ENCODE measurements around the gene STPG2.

STPG2 gene

GRCh38 chr4:98092833-98093439 lies 50.3 kb downstream of the STPG2 start:
- DNase-seq: no peak

- DNase-seq: no peak
These were observed 61.3 kb downstream of the STPG2 start for GRCh38 chr4:98081936-98082335.

GRCh38 chr4:98068495-98068894 lies 74.8 kb downstream of the STPG2 start:
- no peak for DNase-seq

DNA sequence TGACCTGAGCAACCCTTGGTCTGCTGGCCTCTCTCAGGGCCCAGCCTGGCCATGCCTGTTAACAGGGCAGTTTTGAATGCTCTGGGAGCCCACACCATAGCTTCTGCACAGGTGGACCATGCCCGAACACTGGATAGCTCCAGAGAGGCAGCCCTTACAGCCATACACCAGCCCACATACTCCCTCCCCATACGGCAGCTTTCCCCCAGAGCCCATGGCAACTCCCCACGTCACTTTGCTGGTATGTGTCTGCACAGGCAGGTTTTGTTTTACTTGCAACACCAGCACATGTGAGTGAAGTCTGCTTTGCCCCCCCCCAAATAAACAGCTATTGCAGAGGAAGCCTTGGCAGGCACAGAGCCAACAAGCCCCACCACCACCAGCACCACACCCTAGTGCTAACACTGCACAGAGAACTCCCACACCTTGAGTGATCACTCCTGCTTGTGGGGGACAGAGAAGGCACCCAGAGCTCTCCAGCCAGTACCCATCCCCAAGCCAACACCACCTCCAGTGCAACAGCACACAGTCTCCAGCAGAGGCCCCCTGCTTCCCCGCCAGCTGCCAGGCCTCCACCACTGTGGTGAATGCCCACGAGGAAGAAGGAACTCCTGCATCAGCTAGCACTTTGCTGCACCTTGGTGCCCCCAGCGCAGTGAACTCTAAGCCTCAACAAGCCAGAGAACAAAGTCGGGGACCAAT lies 87.3 kb downstream of the STPG2 start:
- DNase-seq: no peak

GRCh38 chr4:98046665-98047064 lies 96.6 kb downstream of the STPG2 start:
- no peak for DNase-seq

- DNase-seq: no peak
These were observed 113.2 kb downstream of the STPG2 start for GRCh38 chr4:98030059-98030458.

GRCh38 chr4:98027827-98028226 lies 115.4 kb downstream of the STPG2 start:
- no peak for DNase-seq

DNA sequence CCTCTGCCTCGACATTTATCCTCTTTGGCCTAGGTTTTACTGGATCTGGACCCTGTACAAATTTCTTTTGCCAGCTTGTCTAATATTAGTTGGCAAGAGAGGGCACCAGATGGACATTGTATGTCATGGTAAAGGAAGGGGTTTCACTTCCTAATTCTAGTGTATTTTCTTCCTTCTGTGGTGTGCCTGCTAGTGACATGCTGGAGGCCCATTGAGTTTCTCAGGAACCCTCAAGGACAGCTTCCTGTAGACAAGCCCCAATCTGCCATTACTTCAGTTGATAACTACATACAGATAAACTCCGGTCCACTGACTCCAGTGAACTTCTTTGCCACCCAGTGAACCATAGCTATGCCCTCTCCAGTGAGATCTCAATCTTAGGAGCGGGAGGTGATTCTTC lies 116.9 kb downstream of the STPG2 start:
- no peak for DNase-seq

DNA sequence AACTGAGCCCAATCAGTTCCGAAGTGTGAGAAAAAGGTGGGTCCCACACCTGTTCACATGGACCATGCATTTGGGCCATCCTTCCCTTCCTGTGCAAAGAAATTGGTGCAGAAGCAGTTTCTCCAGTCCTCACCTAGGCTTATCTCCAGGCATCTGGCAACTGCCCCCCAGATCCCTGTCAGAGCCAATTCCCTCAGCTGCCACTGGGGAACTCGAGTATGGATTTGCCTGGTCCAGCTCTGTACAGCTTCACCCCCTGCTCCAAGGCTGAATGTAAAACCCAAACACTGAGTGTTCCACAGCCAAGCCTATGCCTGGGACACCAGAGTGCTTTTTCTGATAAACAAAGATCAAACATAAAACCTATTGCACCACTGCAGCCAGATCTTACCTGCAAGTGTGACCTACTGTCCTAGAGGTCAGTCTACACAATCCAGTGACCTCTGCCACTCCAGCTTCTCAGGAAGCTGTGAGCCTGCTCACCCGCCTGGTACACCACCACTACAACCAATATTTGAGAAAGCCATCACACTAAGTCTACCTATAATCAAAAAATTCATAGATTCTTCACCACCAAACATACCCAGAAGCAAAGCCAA lies 136.4 kb downstream of the STPG2 start:
- no peak for DNase-seq

DNA sequence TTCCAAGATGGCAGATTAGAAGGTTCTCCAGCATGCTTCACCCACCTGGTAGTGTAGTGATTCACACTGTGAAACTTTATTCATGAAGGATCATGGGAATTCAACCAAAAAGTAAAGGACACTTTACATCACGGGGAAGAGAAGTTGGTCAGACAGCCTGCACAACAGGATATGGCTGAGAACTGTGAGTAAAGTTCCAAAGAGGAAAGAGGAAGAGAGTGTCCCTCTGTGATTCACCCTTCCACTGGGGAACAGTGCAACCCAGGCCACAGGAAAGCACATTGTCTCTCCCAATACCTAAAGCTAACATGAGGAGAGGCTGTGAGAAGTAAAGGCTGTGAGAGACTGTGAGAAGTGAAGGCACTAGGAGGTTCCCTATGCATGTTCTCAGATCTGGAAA lies 137.2 kb downstream of the STPG2 start:
- DNase-seq: no peak

GRCh38 chr4:98000940-98001339 lies 142.3 kb downstream of the STPG2 start:
- no peak for DNase-seq

DNA sequence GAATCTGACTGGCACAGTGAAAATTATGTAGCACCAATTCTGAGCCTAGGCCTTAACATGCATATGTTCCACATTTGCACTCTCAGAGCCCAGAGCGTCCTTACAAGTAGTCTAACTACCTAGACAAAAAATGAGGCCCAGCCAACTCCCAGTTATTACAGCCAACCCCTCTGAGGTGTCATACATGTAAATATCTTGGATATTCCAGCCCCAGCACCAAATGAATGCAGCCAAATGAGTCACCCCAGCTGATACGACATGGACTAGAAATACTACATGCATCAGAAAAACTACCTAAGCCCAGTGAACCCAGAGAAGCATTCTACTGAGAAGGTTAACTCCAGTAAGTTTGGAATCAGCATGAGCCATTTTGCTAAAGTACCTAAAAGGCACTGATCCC lies 145.1 kb downstream of the STPG2 start:
- no peak for DNase-seq

DNA sequence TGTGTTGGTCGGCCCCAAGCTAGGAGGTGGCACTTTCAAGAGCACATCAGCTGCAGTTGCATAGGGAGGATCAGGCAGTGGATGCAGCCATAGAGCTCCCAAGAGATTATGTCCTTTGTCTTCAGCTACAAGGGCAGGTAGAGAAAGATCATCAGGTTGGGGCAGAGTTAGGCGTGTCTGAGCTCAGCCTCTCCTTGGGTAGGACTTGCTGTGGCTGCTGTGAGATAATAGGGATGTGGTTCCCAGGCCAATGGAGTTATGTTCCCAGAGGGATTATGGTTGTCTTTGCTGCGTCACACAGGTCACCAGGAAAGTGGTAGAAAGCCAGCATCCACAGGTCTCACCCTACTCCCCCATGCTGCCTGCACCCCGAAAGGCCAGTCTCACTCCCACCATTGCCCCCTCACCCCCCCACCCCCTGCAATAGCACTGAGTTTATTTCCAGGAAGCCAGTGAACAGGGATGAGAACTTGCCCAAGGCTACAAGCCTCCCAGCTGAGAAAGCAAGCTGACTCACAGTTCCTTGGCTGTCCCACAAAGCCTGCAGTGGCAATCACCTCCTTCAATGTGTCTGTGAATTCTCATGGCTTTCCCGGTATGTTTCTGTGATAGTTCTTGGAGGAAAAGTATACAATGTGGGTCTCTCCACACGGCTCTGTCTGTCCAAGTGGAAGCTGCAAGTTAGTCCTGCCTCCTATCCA lies 148.4 kb downstream of the STPG2 start:
- DNase-seq: no peak

- DNase-seq: no peak
These were observed 152.9 kb downstream of the STPG2 start for GRCh38 chr4:97990409-97990808.

DNA sequence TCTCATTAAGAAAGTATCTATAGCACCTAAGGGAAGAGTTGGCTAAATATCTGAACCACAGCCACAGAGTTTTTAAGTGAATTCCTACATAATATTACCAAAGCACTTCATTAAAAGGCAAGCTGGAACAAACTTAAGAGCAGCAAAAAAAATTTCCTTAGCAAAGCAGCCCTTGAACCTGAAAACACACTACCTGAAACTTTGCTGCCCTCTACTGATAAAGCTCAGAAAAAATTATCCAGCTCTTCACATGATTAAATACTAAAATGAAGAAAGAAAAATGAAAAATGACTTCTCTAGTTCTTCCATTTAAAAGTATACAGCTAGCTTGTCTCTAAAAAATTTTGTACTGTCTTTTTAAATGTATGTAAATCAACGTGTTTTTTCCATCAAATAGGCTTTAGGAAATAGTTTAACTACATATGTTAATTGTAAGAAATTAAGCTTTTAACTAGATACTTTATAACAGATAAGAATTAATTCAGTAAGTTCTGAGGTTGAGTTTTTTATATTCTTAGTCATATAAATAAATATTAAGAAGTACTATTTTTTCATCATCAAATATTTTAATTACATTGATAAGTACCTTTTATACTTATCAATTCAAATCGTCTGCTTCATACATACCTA lies 156.1 kb downstream of the STPG2 start:
- DNase-seq: no peak

- no peak for DNase-seq
These were observed 158.6 kb downstream of the STPG2 start for GRCh38 chr4:97984545-97985131.

GRCh38 chr4:97978791-97979488 lies 164.3 kb downstream of the STPG2 start:
- no peak for DNase-seq

DNA sequence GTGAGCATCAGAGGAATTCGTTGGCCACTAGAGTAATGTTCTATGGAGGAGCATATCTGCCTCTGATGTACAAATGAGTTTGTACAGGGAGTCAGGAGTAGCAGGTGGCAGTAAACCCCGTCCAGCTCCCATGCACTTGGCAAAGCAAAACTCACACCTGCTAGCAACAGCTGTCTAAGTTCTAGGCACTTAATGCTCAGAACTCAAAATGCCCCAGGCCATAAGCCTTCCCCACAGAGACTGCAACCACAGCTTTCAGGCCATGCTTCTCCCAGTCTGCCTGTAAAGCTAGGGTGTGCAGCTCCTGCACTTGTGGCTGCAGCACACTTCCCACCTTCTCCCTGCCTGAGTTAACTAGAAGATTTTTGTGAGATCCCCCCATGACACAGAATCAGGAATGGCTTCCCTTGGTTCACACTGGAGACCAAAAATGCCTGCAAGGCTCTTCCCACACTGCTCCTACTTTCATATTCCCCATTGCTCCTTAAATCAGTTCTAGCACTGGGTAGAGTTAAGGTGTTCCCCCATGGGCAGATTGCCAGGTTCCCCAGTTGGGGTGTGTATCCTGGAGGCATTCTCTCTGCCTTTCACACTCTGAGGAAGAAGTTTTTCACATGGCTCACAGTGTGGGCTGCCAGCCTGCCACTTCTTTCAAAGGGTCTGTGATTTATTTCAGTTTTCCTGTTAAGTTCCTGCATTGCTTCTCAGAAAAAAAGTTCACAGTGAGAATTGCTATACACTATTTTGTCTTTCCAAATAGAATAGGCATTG lies 189.9 kb downstream of the STPG2 start:
- DNase-seq: no peak

DNA sequence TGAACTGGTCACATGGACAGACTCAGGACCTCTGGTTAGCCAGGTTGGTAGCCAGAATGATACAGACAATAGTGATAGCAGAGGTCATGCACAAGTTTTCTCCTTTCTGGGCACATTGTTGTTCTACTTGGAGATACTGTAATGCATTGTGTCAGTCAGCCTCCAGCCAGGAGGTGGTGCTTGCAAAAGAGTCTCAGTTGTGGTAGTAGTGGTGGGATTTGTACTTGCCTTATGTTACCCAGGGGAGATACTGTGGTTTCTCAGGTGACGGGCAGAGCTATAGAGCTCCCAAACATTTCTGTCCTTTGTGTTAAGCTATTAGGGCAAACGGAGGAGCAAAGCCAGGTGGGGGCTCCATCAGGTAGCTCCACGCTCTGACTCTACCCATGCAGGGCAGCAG lies 190.5 kb downstream of the STPG2 start:
- no peak for DNase-seq

DNA sequence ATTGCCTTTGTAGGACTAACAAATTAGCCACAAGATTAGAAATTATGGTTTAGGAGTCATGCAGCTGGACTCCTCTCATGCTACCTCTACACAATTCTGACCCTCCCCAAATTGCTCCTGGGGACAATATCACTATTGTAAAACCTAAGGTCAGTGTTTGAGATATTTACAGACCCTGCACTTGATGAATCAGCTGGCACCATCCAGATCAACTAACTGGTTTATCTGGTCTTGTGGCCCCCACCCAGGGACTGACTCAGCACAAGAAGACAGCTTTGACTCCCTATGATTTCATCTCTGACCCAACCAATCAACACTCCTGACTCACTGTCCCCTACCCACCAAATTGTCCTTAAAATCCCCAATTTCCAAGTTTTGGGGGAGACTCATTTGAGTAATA lies 192.4 kb downstream of the STPG2 start:
- DNase-seq: no peak

- DNase-seq: no peak
These were observed 200.3 kb downstream of the STPG2 start for GRCh38 chr4:97942951-97943350.

DNA sequence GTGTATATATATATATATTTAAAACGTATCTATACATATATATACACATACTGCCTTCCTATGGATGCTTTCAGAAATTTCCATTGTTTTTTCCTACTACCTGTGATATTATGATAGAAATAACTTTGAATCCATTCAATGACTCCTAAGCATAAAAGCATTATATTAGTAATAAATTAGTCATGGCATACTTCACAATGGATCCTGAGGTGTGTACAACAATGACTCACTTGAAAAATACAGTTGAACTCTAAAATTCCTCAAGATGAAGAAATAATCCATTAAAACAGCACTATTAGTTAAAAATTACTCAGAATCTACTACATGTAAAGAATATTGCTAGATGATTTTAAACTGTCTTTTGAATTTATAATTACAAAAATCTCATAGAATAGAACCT lies 201.1 kb downstream of the STPG2 start:
- no peak for DNase-seq

All from CD4-positive, alpha-beta T cell treated with Interleukin-17A for 4 hours (primary cell).